Superior temporal gyrus (tissue), 1 donor: ENCODE results near the gene CNTF.

Source experiments
- DNase-seq: peaks from one replicate; pipeline ENCODE4 v3.0.0-alpha.2; 2016; ENCODE audit errors: extremely low spot score

CNTF gene

DNA sequence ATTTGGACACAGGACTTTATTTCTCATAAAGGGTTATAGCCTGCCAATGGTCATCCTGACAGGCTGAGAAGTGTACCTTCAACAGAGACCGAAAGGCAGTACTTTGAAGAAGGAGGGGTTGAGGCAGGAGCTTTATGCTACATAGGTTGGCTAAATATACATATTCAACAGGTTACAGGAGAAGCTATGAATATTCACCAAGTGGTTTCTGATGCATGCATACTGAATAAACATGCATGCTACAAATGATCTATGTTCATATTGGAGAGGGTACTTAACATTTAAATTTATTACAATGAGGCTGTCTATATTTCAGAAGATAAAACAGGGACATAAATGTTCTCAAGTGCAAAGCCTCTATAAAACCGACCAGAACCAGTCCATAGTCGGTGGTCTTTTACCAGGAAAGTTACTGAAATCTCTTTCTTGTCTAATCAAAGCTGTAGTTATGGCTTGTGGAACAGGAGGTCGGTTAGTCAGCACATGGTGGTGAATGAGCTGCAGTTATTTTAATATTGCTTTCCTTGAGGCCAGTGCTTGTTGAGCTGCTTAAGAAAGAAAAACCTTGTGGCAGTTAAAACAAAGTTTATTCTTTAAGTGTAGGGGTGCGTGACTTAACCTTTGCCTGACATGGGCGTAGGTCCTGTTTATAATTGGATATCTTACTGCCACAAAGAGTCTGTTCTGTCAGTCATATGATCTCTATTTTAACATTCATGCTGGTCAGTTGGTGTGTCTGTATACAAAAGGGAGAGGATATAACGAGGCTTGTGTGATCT, 19.5 kb downstream of the CNTF start:
- no peak for DNase-seq

DNA sequence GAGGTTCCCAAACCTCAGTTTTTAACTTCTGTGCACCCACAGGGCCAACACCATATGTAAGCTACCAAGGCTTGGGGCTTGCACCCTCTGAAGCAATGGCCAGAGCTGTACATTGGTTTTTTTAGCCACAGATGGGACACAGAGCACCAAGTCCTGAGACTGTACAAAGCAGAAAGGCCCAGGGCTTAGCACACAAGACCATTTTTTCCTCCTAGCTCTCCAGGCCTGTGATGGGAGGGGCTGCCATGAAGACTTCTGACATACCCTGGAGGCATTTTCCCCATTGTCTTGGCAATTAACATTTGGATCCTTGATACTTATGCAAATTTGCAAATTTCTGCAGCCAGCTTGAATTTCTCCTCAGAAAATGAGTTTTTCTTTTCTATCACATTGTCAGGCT, 23.4 kb downstream of the CNTF start:
- no peak for DNase-seq

- DNase-seq, result no peak
Observed at GRCh38 chr11:58647141-58647699, 24.8 kb downstream of the CNTF start.

DNA sequence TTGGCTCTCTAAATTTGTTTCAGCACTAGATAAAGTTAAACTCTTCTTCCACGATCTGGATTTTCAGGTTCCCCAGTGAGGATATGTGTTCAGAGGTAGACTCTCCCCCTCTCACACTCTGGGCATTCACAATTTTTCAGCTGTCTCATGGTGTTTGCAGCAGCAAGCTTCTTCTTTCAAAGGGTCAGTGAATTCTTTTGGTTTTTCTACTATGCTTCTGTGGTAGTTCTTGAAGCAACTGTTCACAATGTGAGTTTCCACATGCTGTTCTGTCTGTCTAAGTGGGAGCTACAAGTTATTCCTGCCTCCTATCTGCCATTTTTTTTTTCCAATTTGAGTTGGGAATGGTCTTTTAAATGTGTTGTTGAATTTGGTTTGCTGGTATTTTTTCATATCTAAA, 25.4 kb downstream of the CNTF start:
- no peak for DNase-seq

GRCh38 chr11:58649623-58650022, 27.2 kb downstream of the CNTF start:
- no peak for DNase-seq

- no peak for DNase-seq
Observed at GRCh38 chr11:58650496-58650895, 28.0 kb downstream of the CNTF start.

DNA sequence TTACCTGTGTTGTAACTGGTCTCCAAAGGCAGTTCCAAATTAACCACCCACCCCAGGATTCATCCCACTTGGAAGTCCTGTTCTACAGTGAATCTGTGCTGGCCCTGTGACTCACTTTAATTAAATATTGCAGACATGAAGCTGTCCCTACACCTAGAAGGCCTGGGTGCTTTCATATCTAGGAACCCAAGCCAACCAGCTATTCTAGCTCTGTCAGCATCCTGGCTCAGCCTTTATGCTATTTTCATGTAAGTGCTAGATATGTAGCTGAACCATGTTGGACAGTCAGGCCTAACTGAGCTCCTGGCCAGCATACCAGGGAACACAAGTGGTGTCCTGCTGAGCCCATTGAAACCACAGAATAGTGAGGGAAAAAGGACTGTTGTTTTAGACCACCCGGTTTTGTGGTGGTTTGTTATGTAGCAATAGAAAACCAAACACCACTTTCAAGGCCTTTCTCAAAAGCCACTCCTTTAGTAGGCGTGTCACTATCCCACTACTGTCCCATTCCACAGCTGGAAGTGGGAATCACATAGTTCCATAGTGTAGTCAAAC, 30.3 kb downstream of the CNTF start:
- DNase-seq, result no peak

GRCh38 chr11:58654079-58654907, 31.8 kb downstream of the CNTF start:
- DNase-seq, result peak; percentile 85

- DNase-seq, result no peak
Observed at GRCh38 chr11:58654908-58655296, 32.4 kb downstream of the CNTF start.

- no peak for DNase-seq
Observed at GRCh38 chr11:58656348-58656747, 33.9 kb downstream of the CNTF start.

GRCh38 chr11:58658623-58659022, 36.2 kb downstream of the CNTF start:
- no peak for DNase-seq

DNA sequence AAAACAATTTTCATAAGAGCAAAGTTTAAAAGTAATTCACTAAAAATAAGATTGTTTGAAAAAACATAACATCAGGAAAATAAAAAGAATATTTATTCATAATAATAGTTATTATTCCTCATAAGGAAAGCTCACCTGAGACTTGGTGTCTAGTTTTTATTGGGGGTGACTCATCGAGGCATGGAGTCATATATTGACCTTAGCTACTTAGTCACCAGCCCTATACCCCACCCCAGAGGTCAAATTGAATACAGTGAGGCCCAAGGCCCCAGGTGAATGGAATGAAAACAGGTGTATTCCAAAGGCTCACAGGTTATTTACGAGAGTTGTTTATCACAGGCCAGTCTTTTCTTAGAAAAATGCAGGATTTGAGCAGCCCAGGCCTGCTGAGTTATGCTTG, 36.9 kb downstream of the CNTF start:
- no peak for DNase-seq

DNA sequence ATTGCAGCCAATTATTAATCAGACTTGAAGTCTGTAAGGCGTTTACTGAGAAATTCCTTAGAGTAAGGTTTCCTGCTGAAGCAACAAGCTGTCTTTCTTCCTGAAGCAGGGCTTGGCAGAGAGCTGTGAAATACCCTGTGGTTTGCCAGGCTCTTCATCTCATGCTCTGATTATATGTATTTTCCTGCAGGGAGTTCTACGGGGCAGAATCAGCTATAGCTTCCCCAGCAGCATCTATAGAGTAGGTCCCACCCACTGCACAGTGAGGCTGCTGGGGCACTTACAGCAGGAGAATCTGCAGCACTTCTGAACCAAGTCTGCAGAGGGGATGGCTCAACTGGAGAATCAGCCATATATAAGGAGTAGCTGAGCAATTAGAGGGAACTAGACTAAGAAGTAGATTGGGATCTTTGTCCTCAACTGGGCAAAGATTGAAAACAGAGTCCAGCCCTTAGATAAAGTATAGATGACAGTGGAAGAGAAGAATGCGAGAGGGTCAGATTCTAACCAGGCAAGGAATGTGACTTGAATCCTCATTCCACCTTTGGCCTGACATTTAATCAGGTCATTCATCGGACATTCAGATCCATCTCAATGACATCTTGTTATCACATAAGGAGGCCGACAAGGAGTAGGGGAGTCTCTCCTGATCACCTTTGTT, 37.6 kb downstream of the CNTF start:
- DNase-seq, result no peak

- no peak for DNase-seq
Observed at GRCh38 chr11:58671983-58672633, 49.6 kb downstream of the CNTF start.

DNA sequence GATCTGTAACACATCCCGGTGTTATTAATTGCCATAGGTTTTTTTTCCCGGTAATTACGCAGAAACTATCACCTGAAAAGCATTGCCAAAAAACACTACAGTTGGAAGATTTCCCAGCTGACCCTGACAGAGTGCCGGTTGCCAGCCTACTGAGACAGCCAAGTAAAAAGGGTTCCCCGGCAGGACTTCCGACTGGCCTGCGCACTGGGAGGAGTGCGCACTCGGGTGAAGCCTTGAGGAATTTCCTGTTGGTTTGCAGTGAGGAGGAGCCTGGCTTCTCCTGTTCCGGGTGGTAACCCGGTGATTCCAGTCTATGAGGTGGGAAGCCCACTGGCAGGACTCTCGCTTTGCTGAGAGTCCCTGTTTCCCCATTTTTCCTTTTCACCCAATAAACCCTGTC, 52.1 kb downstream of the CNTF start:
- no peak for DNase-seq
